OCI-LY7 (cell line): ENCODE measurements around the gene ACAP3. TPM values are rescaled to one million over a fixed set of nuclear protein-coding genes. Genes with fewer than 3 reads are reported as not detected.
"Not testable (repeated sequence)": the region's sequence is repeated elsewhere in the genome, so short reads cannot be mapped to it uniquely, and the experiment has no call there.

Experiments used
- BruUV-seq: library from RNA; stranded (reverse); fragments of 400-500 nt; replicated peaks from 2 replicates; lab custom pipeline; 2021; lab: Mats Ljungman, UMichigan
- CTCF ChIA-PET: fragments of 300-600 bp; sonication (Branson Sonifier 250); formaldehyde crosslinking; loops from one replicate; lab custom pipeline; 2022; ENCODE audit warnings: antibody characterized with exemption; ENCODE audit not compliant: unreplicated experiment; lab: Charles Lee
- POLR2A ChIA-PET: fragments of 300-600 bp; sonication (Branson Sonifier 250); formaldehyde crosslinking; loops from one replicate; lab custom pipeline; 2022; ENCODE audit warnings: antibody characterized with exemption; lab: Charles Lee
- DNase-seq: peaks from one replicate; pipeline ENCODE4 v3.0.0-alpha.2; 2015; ENCODE audit warnings: low spot score
- H2AFZ ChIP-seq: fragments of 200-600 bp; sonication (generic), shearing (Covaris generic); 2 replicates; pipeline ENCODE4 v1.6.1; 2014; ENCODE audit warnings: mild to moderate bottlenecking, antibody characterized with exemption, low read length, moderate library complexity
- H3K27ac ChIP-seq: fragments of 200-600 bp; sonication (generic); 2 replicates; pipeline ENCODE4 v1.5.1; 2014; ENCODE audit warnings: mixed run types, low read depth, mild to moderate bottlenecking, moderate library complexity, low read length, inconsistent platforms; ENCODE audit not compliant: poor library complexity, severe bottlenecking
- H3K36me3 ChIP-seq: fragments of 200-600 bp; sonication (generic); 2 replicates; pipeline ENCODE4 v1.6.1; 2014; ENCODE audit warnings: mild to moderate bottlenecking, antibody characterized with exemption, low read length, moderate library complexity, mixed read lengths; ENCODE audit not compliant: insufficient read depth
- H3K4me1 ChIP-seq: fragments of 200-600 bp; sonication (generic); 2 replicates; pipeline ENCODE4 v1.5.1; 2014; ENCODE audit warnings: mild to moderate bottlenecking, low read length; ENCODE audit not compliant: insufficient read depth, poor library complexity, severe bottlenecking
- H3K4me2 ChIP-seq: fragments of 200-600 bp; sonication (generic); 2 replicates; pipeline ENCODE4 v1.6.1; 2014; ENCODE audit warnings: mild to moderate bottlenecking, low read length
- H3K4me3 ChIP-seq: fragments of 200-600 bp; sonication (generic); 2 replicates; pipeline ENCODE4 v1.5.1; 2014; ENCODE audit warnings: mild to moderate bottlenecking, low read depth, low read length; ENCODE audit not compliant: poor library complexity, severe bottlenecking
- H3K79me2 ChIP-seq: fragments of 200-600 bp; sonication (generic); 2 replicates; pipeline ENCODE4 v1.6.1; 2016; ENCODE audit warnings: low read depth, mild to moderate bottlenecking, low read length, moderate library complexity, mixed read lengths; ENCODE audit not compliant: insufficient read depth
- H3K9me2 ChIP-seq: fragments of 200-600 bp; sonication (generic); 2 replicates; pipeline ENCODE4 v1.6.1; 2016; ENCODE audit warnings: mild to moderate bottlenecking, low read length, mixed read lengths; ENCODE audit not compliant: insufficient read depth
- H3K9me3 ChIP-seq: fragments of 200-600 bp; sonication (generic); 2 replicates; pipeline ENCODE4 v1.6.1; 2014; ENCODE audit warnings: mild to moderate bottlenecking, mixed run types, low read length, mixed read lengths
- H4K20me1 ChIP-seq: fragments of 200-600 bp; sonication (generic); 2 replicates; pipeline ENCODE4 v1.6.1; 2014; ENCODE audit warnings: mild to moderate bottlenecking, antibody characterized with exemption, low read length, moderate library complexity, mixed read lengths; ENCODE audit not compliant: insufficient read depth
- EZH2phosphoT487 ChIP-seq: fragments of 200-600 bp; sonication (generic); IDR thresholded peaks from 2 replicates; pipeline ENCODE4 v1.6.1; 2018; ENCODE audit warnings: low read depth, borderline replicate concordance, mild to moderate bottlenecking, mixed run types, antibody characterized with exemption, low read length, moderate library complexity, mixed read lengths
- intact Hi-C: fragments of 100-400 bp; cut with micrococcal nuclease; formaldehyde crosslinking; loops from one replicate; pipeline ENCODE4 v1.10.0; 2022; ENCODE audit not compliant: unreplicated experiment
- total RNA-seq, 2 experiments: library from RNA; depleted of rRNA in 1 of 2; stranded (reverse); fragments of >200 nt in 1 of 2; shearing (Covaris generic) in 1 of 2; gene quantifications; 2 replicates each; pipeline ENCODE4 v1.2.3, GENCODE V29; 2014 to 2022
- TF ChIP-seq, protein P1 (sequence below): fragments of 200-600 bp; sonication (generic); conservative IDR thresholded peaks from 2 replicates; pipeline ENCODE4 v1.5.1; 2014; ENCODE audit warnings: mild to moderate bottlenecking, antibody characterized with exemption, low read length, moderate library complexity, mixed read lengths

ACAP3 gene
- total RNA-seq, 2 experiments from 2014 or later = 26.3 to 47.6 TPM

DNA sequence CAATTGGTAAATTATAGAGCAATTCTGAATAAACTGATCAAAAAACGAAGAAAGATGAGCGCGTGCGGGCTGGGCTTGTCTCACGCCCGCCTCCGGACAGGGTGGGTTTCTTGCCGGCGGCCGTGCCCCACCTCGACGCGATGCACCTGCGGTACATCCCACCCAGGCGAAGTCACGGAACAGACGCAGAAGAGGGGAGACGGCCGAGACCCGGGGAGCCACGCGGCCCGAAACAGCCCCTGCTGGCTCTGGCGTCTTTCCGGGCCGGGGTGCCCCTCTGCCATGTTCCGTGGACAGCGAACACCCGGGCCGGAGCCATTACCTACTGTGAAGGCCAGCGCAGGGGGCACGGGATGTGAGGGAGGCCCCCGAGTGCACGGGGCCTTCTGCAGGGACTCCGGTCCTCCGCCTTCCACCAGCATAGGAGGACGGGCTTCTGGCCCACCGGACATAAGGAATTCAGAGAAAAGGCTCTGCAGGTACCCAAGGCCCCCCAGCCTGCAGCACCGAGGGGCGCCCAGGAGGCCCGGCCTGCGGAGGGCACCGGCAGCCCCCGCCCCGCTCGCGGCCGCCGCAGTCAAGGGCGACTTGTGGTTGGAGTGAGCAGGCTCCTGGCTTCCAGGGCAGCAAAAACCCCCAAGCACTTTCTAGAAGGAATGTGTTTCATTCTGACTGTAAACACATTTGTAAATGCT is 53.6 kb downstream of the ACAP3 start:
- intact Hi-C loops = no loop called here
- H4K20me1 ChIP-seq = no peaks in the 10 kb centered on the region
- ChIA-PET POLR2A (interaction anchor here (0.6 kb wide), 1 partner anchor 128 kb away, joined by 4 read pairs; no protein-coding TSS in a partner anchor), CTCF (no interaction called here)
- TF ChIP-seq EZH2phosphoT487 = no peak
- TF ChIP-seq, protein P1, sequence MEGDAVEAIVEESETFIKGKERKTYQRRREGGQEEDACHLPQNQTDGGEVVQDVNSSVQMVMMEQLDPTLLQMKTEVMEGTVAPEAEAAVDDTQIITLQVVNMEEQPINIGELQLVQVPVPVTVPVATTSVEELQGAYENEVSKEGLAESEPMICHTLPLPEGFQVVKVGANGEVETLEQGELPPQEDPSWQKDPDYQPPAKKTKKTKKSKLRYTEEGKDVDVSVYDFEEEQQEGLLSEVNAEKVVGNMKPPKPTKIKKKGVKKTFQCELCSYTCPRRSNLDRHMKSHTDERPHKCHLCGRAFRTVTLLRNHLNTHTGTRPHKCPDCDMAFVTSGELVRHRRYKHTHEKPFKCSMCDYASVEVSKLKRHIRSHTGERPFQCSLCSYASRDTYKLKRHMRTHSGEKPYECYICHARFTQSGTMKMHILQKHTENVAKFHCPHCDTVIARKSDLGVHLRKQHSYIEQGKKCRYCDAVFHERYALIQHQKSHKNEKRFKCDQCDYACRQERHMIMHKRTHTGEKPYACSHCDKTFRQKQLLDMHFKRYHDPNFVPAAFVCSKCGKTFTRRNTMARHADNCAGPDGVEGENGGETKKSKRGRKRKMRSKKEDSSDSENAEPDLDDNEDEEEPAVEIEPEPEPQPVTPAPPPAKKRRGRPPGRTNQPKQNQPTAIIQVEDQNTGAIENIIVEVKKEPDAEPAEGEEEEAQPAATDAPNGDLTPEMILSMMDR = no peak
- BruUV-seq = no TSS peak
- H3K27ac ChIP-seq = no peak overlapping the region
- peaks cover 62% of the 10 kb centered on the region for H3K36me3 ChIP-seq
- no peak overlapping the region for H3K4me2 ChIP-seq
- DNase-seq = no peak
- no peaks in the 10 kb centered on the region for H3K9me3 ChIP-seq
- H2AFZ ChIP-seq = no peak overlapping the region
- H3K9me2 ChIP-seq = no peaks in the 10 kb centered on the region
- no peak overlapping the region for H3K4me3 ChIP-seq
- peaks cover 9% of the 10 kb centered on the region for H3K4me1 ChIP-seq
- H3K79me2 ChIP-seq = no peaks in the 10 kb centered on the region

DNA sequence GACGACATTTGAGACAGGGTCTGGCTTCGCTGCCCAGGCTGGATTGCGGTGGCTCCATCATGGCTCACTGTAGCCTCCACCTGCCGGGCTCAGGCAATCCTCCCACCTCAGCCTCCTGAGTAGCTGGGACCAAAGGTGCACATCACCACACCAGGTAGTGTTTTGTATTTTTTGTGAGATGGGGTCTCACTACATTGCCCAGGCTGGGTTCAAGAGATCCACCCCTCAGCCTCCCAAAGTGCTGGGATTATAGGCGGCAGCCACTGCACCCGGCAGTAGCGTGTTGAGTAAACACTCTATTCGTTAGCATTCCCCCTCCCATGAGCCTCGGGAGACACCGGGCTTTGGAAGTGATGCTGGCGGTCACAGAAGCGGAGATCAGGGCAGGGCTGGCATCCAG is 54.4 kb downstream of the ACAP3 start:
- ChIA-PET CTCF (no interaction called here), POLR2A (no interaction called here)
- intact Hi-C loops = no loop called here
- TF ChIP-seq, protein P1 = no peak
- no peak for TF ChIP-seq EZH2phosphoT487
- Histone ChIP-seq H4K20me1 (no peaks in the 10 kb centered on the region), H3K36me3 (peaks cover 56% of the 10 kb centered on the region), H3K4me3 (no peak overlapping the region), H3K4me2 (no peak overlapping the region), H3K79me2 (no peaks in the 10 kb centered on the region), H2AFZ (no peak overlapping the region), H3K4me1 (peaks cover 9% of the 10 kb centered on the region), H3K9me3 (no peaks in the 10 kb centered on the region), H3K9me2 (no peaks in the 10 kb centered on the region), H3K27ac (no peak overlapping the region)
- BruUV-seq = no TSS peak
- DNase-seq = no peak

DNA sequence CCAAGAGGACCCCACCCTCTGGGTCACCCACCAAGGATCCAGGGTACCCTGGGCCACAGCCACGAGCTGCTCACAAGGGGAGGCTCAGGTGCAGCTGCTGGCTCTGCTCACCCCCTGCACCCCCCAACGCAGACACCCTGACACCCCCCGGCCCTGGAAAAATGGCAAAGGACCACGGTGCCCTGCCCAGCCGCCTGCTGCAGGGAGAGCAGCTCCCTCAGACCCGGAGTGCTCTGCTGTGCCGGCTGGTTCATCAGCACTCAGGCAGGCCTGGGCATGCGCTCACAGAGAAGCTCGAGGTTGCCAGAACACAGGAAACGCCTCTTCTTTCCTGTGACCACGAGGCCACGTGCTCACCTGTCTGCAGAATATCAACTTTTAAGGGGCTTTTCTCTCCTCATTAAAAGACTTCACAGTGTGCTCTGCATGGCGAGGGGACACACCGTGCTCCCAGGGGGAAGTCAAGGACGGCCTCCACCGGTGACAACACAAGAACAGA is 56.9 kb downstream of the ACAP3 start:
- Histone ChIP-seq H3K27ac (no peak overlapping the region), H2AFZ (no peak overlapping the region), H4K20me1 (no peaks in the 10 kb centered on the region), H3K36me3 (peaks cover 36% of the 10 kb centered on the region), H3K9me3 (no peaks in the 10 kb centered on the region), H3K4me1 (peaks cover 9% of the 10 kb centered on the region), H3K79me2 (no peaks in the 10 kb centered on the region), H3K4me2 (peak overlapping the region; percentile 20; the same call in 1 of the 2 replicates), H3K4me3 (no peak overlapping the region), H3K9me2 (no peaks in the 10 kb centered on the region)
- ChIA-PET POLR2A (no interaction called here), CTCF (interaction anchor here (0.6 kb wide), 1 partner anchor 171 kb away, joined by 3 read pairs; no protein-coding TSS in a partner anchor)
- intact Hi-C loops = no loop called here
- DNase-seq = peak; percentile 55
- BruUV-seq = no TSS peak
- TF ChIP-seq EZH2phosphoT487 = no peak
- TF ChIP-seq, protein P1 = no peak

DNA sequence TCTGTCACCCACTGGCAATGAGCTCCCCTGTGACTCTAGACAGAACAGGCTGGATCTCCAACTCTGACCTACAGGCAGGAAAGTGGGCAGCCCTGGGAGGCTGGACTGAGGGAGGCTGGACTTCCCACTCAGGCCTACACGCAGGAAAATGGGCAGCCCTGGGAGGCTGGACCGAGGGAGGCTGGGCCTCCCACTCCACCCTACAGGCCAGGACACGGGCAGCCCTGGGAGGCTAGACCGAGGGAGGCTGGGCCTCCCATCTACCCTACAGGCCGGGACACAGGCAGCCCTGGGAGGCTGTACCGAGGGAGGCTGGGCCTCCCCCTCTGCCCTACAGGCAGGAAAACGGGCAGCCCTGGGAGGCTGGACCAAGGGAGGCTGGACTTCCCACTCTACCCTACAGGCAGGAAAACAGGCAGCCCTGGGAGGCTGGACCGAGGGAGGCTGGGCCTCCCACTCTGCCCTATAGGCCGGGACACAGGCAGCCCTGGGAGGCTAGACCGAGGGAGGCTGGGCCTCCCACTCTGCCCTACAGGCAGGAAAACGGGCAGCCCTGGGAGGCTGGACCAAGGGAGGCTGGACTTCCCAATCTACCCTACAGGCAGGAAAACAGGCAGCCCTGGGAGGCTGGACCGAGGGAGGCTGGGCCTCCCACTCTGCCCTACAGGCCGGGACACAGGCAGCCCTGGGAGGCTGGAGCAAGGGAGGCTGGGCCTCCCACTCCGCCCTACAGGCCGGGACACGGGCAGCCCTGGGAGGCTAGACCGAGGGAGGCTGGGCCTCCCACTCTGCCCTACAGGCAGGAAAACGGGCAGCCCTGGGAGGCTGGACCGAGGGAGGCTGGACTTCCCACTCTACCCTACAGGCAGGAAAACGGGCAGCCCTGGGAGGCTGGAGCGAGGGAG is 59.5 kb downstream of the ACAP3 start:
- H2AFZ ChIP-seq, H3K9me3 ChIP-seq, CTCF ChIA-PET, H3K4me2 ChIP-seq, H3K79me2 ChIP-seq, H3K4me1 ChIP-seq, H3K4me3 ChIP-seq, H3K27ac ChIP-seq, intact Hi-C loops, POLR2A ChIA-PET, DNase-seq, H4K20me1 ChIP-seq, H3K9me2 ChIP-seq, BruUV-seq: not testable (repeated sequence)
- H3K36me3 ChIP-seq = peaks cover 11% of the 10 kb centered on the region; the same call in 1 of the 2 replicates
